Stimulated activated CD4-positive, alpha-beta T cell treated with anti-CD3 and anti-CD28 coated beads, TNF-alpha, amount 100 ng/mL, for 24 hours (primary cell): Measurements from ENCODE around the gene RNF138.
"Not testable (repeated sequence)": the region's sequence is repeated elsewhere in the genome, so short reads cannot be mapped to it uniquely, and the experiment has no call there.

Experiments used
- DNase-seq, 3 experiments: peaks; one replicate each; pipeline ENCODE4 v3.0.0-alpha.2; 2020; ENCODE audit warnings: low read depth in 3 of 3

Gene RNF138

GRCh38 chr18:32091724-32092421, at the start of gene RNF138:
RNF138 (plus strand) TSS chr18:32091874; CDS start chr18:32092777, 903 bp downstream.
- peak; percentile 74 to 86 (median 75) for DNase-seq

- no peak for DNase-seq
Measured at GRCh38 chr18:32042337-32042736, 49.3 kb upstream of the RNF138 start.

DNA sequence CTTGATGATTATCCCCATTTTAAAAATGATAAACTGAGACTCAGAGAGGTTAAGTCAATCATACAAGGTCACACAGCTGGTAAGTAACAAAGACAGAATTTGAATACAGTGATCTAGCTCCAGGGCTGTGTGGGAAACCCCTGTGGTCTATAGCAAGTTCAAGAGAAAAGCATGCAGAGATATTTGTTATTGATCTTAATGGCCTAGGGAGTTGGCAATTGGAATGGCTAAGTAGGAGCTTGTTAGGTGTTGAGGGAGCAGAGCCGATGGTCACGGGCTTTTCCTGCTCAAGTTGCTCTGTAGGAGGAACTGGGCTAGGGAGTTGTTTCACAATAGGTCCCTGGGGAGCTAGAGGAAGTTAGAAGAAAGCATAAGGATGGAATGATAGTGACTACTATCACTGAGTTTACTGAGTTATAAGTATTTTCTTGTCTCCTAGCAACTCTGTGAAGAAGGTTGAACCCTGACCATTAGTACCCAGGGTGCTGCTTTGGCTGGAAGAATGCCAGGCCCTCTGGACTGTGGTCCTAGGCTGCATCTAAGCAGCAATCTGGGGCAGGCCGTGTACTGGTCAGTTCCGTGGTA, 43.1 kb upstream of the RNF138 start:
- no peak for DNase-seq

- peak in 1 of 3 experiments; percentile 46 for DNase-seq
Measured at GRCh38 chr18:32049393-32050171, 42.1 kb upstream of the RNF138 start.

GRCh38 chr18:32056613-32057358, 34.9 kb upstream of the RNF138 start:
- DNase-seq: no peak

DNA sequence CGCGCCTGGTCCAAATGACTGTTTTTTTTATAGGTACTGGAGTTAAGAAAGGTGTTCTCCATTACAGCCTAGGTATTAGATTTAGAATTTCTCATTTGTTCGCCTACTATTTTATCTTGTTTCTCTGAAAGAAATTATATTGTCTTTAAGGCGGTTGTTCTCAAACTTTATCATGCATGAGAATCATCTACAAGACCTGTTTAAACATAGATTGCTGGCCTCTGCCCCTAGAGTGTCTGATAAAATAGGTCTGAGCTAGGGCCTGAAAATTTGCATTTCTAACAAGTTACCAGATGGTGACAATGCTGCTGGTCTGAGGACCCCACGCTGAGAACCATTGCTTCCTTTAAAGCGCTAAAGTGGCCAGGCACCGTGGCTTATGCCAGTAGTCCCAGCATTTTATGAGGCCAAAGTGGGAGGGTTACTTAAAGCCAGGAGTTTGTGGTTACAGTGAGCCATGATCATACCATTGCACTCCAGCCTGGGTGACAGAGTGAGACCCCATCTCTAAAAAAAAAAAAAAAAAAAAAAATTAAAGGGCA, 34.0 kb upstream of the RNF138 start:
- no peak for DNase-seq

DNA sequence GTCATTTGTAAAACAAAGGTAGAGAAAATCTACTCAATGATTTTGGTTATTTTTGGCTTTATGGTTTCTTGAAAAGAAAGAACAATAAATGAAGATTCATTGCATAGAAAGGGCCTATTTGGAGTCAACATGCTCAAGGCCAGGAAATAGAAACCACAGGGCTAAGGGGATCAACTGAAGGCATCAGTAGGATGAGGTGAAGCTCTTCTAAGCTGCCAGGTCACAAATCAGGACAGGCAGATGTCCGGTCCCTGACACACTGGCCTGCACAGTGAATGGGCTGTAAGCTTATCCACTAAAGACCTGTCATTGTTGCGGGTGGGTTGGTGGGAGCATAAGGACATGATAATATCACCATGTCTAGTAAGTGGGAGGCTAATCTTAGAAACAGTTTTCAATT, 31.6 kb upstream of the RNF138 start:
- no peak for DNase-seq

DNA sequence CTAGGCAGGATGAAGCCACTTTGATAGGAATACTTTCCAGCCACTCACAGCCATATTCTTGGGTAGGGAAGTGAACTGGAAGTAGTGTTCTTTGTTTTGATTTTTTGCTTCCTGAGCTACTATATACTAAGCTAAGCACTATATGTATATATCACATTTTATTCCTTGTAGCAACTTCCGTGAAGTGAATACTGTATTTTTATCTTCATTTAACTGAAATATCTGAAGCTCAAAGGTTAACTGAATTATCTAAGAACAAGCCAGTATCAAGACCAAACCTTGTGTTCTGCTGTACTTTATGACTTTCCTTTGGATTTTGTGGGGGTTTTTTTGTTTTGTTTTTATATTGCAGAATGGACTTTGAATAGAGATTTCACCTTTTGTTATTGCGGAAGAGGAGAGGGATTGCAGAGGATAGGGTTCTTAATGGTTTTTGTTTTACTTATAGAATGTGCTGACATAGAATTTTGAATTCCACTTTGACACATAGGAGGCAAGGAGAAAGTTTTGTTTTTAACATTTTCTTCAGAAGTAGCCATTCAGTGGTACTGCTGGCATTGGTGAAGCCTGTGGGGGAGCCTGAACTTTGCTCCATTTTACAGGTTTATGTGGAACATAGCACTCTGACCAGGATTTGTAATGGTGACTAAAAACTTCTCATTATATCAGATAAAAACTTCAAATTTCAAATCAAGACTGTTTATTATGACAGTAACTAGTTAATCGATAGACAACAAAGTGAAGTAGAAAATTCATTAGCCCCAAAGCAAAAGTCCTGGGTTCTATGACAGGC, 24.1 kb upstream of the RNF138 start:
- no peak for DNase-seq

DNA sequence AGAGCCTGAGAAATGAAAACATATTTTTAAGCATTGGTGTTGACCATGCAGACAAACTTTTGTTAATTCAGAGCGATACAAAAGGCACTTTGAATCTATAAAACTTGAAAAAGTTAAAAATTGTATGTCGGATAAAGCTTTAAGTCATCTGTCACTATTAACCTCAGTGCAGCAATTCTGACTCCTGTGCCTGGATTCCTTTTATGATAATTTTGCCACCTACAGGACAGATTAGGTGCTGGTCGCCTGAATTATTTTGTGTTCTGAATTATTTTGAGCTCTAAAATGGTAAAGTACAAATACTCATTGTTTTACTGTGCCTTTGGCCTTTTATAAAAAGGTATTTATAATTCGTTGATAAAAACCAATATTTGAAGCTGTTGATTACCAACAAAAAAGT, 19.4 kb upstream of the RNF138 start:
- no peak for DNase-seq

- DNase-seq: no peak
Measured at GRCh38 chr18:32074206-32074605, 17.5 kb upstream of the RNF138 start.

DNA sequence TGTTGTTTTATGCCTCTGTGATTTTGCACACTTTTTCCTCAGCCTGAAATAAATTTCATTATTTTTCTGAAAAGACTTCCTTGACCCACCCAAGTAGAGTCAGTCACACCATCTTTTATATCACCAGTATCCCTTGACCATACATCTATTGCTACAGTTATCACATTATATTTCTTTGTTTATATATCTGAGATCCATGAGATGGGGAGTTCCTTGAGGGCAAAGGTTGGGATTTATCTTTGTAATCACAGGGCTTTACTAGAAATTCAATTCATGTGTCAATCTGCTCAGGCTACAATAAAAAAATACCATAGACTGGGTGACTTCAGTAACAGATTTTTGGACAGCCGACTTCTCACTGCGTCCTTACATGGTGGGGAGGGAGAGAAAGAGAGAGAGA, 12.8 kb upstream of the RNF138 start:
- no peak for DNase-seq

DNA sequence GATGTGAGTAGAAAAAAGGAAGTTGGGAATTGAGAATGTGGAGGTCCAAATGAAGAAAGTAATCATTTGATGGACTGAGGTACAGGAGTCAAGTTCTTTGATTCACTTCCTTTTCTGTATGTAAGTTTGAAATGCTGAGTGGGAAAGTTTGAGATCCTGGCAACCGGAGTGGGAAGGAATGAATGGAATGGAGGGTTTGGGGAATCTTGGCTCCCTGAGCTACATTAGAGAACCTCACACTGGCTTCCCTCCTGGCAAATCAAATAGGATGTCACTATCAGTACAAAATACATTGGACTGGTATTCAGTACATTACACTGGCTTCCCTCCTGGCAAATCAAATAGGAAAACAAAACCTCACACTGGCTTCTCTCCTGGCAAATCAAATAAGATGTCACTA, 9.8 kb upstream of the RNF138 start:
- no peak for DNase-seq

DNA sequence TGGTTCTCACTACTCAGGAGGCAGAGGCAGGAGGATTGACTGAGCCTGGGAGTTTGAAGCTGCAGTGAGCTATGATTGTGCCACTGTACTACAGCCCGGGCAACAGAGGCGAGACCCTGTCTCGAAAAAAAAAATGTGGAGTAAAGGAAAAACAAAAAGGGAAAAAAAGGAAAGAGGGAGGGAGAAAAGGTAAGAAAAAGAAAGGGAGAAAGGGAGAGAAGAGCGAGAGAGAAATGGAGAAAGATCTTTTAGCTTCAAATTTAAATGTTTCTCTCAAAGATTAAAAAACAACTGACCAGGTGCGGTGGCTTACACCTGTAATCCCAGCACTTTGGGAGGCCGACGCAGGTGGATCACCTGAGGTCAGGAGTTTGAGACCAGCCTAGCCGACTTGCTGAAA, 7.9 kb upstream of the RNF138 start:
- no peak for DNase-seq

GRCh38 chr18:32086881-32087280, 4.8 kb upstream of the RNF138 start:
- no peak for DNase-seq

DNA sequence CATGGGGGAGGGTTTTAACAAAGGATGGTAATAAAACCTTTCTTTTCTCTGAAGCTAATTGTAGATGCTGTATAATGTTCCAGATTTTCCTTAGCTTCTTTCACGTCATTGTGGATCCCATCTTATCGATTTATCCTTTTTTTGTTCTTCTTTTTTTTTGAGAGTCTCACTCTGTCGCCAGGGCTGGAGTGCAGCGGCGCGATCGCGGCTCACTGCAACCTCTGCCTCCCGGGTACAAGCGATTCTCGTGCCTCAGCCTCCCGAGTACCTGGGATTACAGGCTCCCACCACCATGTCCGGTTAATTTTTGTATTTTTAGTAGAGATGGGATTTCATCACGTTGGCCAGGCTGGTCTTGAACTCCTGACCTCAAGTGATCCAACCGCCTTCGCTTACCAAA, 843 bp upstream of the RNF138 start:
- not testable (repeated sequence) for DNase-seq

GRCh38 chr18:32091325-32091723, 350 bp upstream of the RNF138 start:
- DNase-seq: no peak

DNA sequence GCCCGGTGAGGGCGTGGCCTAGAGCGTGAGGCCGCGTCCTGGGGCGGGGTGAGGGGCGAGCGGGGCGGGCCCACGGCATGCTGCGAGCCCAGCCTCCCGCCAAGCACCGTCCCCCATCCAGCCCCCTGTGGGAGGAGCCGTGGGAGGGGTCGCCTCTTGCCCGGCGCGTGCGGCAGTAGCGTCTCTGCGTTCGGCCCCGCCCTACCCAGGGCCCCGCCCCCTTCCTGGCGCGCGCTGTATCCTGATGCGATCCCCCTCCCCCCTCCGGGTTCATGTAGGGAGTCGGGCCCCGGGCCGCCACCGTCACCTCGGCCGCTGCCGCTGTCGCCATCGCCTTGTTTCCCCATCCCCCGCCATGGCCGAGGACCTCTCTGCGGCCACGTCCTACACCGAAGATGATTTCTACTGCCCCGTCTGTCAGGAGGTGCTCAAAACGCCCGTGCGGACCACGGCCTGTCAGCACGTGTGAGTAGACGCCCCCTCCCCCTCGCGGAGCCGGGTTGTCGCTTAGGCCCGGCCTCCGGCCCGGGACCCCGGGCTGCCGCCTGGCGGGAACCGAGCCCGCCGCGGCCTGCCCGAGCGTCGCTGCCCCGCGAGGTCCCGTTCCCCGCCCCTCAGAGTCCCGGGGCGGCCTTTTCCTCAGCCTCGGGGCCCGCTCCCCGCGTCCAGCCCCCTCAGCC, 888 bp downstream of the RNF138 start:
- DNase-seq: peak; percentile 99 to 100 (median 100)

DNA sequence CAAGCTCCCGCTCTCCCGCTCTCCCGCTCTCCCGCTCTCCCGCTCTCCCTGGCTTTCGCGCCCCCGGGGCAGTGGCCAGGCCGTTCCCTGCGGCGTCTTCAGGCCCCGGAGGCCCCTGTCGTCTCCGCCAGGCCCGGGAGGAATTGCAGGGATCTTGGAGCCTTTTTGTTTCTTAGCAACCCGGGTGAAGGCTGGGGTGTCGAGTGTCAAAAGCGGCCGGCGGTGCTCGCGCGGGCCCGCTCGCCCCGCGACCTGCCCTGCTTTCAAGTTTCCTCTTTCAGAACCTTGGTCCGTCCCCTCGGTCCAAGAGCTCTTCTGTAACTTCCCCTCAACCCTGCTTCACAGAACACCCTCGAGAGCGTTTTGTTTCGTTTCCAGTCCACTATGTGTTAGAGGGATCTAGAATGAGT, 1.4 kb downstream of the RNF138 start:
- DNase-seq: peak in 1 of 3 experiments; percentile 25

DNA sequence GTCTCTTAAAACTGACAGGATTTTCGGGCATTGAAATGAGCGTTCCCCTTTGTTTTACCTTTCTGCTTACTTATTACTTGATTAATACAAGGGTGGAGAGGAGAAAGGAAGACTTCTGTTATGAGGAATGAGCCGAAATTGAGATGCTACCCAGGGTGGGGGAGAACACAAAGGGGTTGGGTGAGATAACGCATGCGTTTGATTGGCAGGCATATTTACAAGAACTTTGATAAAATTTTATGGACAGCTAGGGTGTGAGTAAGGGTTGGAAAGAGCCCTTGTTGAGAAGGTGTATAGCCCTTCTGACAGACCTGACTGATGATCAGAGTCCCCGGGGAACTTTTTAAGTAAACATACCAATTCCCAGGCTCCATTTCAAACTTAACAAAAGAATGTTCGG, 1.8 kb downstream of the RNF138 start:
- DNase-seq: no peak

DNA sequence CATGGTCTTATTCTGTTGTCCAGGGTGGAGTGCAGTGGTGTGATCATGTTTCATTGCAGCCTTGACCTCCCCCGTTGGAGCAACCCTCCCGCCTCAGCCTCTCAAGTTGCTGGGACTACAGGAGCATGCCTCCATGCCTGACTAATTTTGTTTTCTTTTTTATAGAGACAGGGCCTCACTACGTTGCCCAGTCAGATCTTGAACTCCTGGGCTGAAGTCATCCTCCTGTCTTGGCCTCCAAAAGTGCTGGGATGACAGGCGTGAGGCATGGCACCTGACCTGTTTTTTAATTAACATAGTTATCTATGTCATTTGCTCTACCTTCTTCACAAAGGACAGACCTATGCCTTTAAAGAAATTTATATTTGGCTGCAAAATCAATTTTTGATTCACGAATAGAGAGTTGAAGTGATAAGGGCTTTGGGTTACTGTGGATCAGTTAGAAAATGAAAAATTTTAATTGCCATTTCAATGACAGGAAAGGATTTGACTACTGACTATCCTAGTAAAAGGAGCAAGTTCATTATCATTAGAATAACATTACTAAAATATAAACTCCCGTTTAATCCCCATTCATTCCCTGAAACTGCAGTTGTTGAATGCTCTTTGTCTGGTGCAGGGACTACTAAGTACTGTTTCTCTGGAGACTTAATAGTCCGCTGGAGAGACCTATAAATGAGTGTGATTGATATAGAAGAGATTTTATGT, 3.7 kb downstream of the RNF138 start:
- DNase-seq: no peak
